GF-D8 (cell line): Measurements from ENCODE around the gene RNF220.
"Not testable (repeated sequence)": the region's sequence is repeated elsewhere in the genome, so short reads cannot be mapped to it uniquely, and the experiment has no call there.

Source experiments
- DNase-seq: peaks from one replicate; lab custom pipeline; 2025; lab: John Stamatoyannopoulos, UW

RNF220 gene

DNA sequence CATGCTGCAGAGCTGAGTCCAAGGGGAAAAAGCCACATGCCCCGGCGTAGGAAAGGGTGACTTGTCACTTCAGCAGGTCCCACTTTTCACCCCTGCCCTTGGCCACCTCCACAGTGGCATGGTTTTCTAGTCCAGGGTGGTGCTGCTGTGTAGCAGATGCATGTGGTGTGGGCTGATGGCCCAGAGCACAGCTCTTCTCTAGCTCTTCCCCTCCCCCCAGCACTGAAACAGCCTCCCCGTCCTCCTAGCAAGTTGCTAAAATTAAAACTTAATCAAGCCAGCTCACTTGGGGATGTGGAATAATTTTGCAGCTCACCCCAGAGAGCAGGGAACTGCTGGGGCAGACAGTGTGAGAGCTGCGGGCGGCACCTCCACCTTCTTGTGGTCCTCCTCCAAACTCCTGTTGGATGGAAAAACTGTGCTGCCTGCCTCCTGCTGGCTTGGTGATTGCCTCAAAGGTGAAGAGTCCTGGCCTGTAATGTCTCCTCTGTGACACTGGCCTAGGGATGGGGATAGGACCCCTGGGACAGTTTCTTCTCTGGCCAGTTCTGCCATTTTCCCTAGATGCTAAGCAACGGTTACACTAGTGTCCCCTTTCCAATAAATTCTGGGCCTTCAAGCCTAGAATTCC, 91.6 kb downstream of the RNF220 start:
- no peak for DNase-seq

DNA sequence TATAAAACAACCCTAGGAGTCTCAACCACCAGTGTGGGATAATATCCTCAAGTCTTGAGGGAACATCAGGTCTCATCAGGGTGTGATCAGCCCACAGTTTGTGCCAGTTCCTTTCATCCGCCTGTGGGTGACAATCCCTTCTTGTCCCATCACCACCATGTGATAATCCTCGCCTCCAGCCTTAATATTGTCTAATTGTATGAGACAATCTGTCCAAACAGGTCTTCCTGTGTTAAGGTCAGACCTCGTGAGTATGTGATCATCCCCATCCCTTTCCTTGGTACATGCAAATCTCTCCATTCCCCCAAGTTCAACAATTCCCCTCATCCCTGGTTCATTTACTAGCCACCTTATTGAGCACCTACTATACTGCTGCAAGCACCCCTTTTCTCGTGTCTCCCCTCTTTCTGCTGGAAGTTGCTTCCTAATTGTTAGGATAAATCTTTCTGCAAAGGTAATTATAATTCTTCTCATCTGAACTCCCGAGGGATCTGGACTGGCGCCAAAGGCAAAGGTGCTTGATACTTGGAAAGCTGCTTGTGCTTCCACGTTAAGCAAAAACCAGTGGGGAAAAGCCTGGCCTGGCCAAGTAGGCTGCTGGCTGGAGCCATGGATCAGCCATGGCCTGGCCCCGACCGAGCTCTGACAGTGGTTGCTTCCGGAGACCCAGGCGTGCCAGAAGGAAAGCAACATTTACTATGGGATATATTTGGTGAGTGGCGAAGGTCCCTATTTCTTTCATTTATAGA, 92.5 kb downstream of the RNF220 start:
- DNase-seq: no peak

DNA sequence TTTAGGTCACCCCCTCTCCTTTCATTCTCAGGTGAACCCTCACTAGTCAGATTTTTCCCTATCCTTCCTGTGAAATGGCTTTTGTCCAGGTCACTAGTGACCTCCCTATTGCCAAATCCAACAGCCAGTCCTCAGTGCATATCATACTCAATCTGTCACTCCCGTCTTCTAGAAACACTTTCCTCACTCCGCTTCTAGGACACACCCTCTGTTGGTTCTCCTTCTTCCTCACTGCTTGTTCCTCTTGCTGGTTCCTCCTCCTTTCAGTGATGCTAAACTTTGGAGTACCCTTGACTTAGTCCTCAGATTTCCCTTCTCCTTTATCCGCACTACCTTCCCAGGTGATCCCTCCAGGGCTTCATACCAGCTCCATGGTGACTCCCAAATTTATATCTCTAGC, 94.3 kb downstream of the RNF220 start:
- no peak for DNase-seq

DNA sequence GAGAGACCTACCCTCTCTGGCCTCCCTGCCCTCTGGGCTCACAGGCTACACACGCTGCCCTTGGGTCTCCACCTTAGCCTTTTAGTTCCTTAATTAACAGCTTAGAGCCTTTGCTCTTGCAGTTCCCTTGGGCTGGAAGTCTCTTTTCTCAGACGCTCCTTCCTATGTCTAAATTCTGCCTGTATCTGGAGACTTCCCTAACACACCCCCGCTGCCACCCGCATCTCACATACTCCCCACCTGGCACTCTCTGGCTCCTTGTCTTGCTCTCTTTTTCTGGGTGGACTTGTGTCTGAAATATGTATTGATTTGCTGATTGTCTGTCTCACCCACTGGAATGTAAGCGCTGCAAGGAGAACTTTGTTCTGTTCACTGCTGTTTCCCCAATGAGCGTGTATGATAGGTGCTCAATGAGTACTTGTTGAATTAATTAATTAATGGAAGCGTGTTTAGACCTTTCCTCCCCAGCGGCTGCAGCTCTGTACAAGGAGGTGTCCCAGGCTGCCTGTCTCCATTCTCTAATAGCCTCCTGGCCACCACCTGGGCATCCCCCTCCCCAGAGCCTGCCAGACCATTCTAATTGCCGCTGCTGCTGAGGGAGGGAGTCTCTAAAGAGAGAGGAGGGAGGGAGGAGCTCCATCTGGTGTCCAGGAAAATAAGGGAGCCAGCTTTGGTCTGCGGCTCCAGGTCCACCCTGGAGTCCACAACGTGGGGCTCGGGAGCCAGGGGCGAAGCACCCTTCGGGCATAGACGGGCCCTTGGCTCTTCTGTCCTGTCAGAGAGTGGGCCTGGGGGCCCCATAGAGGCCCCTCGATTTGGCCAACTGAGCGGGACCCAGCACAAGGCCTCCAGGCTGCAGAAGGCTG, 95.4 kb downstream of the RNF220 start:
- DNase-seq: no peak

DNA sequence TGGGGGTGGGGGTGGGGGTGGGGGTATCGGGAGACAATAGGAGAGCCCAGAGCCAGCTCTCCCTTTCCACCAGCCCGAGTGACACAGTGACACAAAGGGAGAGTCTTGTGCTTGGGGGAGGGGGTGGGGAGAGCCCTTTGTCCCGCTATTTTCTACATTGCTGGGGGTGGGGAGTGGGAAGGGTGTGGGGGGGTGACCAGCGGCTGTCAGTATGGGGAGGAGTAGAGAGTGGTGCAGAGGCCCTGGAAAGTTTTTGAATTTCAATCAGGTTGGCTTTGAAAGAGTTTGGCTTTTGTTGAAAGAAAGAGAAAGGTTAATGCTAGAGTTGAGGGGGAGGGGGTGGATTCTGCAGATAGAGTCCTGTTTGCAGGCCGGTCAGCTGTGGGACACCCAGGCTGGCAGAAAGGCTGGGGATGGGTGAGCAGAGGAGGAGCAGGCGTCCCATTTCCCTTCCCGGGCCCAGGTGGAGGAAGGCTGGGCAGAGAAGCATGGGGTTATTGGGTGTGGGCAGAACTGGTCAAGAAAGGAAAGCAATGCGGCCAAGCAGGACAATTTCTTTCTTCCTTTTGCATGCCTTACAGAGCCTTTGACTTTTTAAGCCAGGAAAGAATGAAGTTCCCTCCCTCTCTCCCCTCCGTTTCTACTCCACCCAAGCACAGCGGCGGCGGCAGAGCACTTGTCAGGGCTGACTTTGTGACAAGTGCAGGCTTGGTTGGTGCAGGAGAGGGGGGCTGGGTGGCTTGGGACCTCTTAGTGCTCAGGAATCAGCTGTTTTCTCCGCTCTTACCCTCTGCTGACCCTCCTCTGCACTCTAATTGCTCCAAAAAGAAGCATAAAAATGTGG, 96.2 kb downstream of the RNF220 start:
- DNase-seq: no peak

DNA sequence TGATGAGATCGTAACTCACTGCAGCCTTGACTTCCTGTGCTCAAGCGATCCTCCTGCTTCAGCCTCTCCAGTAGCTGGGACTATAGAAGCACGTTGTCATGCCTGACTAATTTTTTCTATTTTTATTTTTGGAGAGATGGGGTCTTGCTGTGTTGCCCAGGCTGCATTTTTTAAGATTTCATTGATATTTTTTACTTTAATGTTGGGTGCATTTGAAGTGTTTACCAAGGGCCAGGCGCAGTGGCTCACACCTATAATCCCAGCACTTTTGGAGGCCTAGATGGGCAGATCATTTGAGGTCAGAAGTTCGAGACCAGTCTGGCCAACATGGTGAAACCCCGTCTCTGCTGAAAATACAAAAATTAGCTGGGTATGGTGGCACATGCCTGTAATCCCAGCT, 97.8 kb downstream of the RNF220 start:
- DNase-seq: not testable (repeated sequence)

DNA sequence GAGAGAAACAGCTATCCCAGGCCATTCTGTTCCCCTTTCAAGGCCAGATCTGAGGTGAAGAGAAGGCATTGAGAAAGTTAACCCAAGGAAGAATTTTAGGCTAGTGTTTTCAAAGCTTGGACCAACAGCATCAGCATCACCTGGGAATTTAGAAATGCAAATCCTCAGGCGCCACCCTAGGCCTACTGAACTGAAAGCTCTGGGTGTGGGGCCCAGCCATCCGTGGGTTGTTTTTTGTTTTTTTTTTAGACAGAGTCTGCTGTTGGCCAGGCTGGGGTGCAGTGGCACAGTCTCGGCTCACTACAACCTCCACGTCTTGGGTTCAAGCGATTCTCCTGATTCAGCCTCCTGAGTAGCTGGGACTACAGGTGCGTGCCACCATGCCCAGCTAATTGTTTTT, 98.6 kb downstream of the RNF220 start:
- DNase-seq: no peak

DNA sequence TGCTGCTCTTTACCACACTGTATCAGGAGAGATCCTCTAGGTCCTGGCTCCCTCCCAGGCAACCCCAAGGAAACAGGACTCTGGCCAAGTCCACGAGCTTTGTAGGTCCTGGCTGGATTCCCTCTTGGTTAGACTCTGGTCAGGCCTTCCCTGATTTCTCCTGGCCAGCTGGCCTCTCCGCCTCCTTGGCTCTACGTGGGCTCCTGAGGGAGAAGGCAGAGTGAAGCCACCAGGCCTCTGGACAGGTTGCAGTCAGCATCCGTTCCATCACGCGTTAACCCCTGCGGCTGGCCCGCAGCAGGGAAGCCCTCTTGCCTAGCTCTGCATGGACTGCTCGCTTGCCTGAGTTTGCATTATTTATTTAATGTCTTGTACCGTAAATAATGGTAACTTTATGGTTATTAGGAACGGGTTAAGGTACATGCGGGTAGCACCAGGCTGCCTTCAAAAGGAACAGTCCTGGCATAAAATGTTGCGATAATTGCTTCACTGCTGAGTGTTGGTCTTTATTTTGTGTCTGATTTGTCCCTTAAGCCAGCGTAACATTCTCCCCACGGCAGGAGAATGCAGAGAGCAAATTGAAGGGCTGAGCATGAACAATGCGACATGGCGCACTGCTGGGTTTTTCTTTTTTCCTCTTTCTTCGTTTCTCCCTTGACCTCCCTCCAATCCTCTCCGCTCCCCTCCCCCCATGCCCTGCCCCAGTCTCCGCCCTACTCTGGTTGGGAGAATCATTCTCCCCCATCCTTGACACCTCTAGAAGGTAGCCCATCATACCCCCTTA, 100.3 kb downstream of the RNF220 start:
- DNase-seq: no peak

DNA sequence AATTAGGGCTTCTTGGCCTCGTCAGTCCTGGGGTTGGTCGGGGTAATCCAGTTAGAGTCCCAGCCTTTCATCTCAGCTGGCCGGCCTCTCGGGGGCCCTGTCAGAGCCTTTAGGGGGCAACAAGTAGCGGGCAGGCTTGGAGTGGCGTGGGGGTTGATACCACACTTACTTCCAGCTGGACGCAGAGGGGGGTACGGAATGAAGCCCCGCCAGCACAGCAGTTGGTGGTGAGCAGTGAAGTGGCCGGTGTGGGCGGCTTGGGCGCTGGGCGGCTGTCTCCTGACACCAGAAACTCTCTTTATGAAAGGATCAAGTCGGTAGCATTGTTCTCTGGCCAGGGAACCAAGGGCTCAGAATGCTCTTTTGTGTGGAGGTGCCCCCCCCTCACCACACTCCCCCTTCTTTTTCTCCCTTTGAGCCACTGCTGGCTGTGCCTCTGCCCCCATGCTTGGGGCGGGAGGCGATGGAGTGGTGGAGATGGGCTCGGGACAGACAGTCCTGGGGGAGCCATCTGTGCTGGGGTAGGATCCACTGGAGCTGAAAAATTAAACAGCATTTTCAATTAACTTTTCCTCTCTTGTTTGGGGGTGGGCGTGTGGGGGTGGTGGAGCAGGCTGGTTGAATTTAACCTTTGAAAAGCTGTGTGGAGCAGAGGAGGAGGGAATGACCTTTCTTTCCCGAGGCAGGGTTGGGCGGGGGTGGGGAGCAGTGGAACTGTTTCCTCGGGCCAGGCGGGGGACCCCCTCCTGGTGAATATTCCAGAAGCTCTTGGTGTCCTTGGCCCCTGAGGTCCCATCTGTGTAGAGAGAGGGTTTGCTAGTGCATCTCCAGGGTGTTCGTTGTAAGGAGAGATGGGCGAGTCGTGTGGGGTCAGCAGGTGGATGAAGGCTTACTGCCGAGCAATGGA, 102.7 kb downstream of the RNF220 start:
- DNase-seq: no peak

DNA sequence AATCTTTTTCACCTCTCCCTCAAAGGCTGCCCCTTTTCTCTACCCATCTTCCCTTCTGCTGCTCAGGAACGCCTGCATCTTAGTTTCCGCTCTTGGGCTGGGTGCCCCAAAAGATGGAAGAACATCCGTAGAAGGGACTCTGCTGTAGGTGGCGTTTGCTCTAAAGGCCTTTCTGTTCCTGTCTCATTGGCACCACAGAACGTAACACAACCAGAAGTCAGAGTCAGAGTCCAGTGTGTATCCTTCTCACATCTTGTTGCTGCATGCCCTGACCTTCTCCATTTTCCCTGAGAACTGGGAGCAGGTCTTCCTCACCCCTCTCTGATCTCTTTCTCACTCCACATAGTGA, 103.3 kb downstream of the RNF220 start:
- no peak for DNase-seq

DNA sequence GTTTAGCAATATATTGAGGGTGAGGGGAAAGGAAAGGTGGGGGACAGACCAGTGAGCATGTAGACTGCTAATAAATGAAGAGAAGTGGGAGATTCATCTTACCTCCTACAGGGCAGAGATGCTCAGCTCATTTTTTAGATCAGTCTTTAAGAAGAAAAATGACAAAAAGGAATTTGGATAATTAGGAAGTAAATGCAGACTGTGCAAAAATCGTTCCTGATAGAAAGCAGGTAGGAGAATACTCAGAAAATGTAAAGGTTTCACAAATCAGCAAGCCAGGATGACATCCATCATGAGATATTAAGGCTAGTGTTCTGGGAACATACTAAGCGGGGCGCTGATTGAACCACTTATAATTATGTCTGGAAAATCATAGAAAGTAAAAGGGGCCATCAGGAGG, 106.3 kb downstream of the RNF220 start:
- DNase-seq: no peak

DNA sequence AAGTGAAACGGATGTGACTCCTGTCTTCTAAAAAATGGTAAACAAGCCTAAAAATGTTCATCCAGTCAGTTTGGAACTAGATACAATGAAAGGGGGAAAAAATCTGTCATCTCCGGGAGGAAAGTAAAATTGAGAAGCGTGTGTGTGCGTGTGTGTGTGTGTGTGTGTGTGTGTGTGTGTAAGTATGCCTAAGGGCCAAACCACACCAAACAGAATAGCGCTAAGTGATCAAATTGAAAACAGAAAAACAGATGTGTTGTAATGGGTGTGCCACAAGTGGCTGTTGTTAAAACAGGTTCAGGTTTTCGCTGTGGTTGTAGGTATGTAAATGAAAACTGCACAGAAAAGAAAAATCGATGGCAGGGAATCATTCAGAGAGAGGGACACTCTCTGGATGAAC, 106.7 kb downstream of the RNF220 start:
- no peak for DNase-seq

DNA sequence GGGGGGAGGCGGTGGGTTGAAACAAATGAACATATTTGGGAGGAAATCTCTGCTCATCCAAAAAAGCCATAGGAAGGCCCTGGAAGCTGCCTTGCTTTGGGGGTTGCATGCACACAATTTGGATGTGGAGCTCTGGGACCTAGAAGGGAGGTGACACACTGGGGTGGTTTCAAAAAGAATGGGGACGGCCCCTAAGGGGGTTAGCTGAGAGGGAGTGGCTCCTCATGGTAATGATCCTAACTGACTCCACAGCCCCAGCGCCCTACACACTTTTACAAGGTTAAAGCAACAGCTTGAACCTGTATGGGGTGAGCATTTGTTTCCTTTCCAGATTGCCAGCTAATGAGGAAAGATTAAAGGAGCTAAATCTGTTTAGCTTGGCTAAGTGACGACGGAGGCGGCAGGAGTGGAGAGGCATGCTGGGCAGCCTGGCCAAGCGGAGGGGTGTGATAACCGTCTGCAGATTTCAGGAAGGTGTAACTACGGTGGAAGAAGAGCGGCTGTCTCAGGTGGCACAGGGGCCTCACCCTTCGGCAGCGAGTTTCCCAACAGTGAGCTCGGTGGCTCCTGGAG, 107.3 kb downstream of the RNF220 start:
- DNase-seq: no peak

DNA sequence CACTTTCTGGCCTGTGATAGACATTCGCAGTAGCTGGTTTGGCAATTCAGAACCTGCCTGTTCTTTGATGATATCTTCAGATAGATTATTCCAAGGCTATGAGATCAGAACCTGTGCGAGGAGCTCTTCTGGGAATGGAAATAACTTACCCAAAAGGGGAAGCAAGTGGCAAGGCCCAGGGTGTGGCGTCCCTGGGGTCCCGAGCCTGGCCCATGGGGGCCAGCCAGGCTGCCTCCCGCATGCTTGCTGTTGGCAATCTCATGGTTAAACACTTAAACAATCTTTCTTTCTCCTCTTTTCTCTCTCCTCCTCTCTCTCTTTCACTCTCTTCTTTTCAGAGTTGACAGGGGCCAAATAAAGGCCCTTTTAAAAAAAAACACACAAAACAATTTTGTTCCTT, 108.1 kb downstream of the RNF220 start:
- DNase-seq: no peak

DNA sequence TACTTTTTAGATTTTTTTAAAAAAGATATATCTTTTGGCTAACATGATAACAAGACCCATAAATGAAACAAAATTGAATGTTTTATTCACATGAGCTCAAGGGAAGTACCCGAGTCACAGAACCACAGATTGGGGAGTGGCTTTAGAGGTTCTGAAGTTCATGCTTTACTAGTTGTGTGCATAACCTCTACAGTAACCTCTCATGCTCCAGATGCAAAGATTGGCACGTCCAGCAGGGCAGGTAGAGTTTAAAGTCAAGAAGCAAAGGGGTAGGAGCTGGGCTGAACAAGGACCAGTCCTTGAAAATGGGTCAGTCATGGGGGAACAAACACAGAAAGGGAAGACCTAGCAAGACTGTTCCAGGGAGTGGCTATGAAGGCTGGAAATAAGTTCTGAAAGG, 109.6 kb downstream of the RNF220 start:
- no peak for DNase-seq

DNA sequence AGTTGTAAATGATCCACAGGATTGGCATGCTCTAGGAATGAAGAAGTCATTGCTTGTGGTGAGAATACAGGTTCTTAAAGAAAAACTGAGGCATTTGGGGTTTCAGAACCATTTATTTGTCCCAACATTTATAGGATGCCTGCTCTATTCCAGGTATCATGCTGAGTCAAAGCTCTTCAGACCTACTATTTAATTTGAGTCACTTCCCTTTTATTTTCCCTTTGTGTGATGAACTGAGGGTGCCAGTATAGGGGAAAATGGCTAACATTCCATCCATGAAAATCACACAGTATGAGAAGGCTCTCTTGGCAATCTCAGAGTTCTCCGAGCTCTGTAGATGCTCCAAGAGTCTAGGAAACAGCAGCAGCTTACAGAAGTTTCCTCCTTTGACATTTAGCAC, 110.4 kb downstream of the RNF220 start:
- DNase-seq: no peak

DNA sequence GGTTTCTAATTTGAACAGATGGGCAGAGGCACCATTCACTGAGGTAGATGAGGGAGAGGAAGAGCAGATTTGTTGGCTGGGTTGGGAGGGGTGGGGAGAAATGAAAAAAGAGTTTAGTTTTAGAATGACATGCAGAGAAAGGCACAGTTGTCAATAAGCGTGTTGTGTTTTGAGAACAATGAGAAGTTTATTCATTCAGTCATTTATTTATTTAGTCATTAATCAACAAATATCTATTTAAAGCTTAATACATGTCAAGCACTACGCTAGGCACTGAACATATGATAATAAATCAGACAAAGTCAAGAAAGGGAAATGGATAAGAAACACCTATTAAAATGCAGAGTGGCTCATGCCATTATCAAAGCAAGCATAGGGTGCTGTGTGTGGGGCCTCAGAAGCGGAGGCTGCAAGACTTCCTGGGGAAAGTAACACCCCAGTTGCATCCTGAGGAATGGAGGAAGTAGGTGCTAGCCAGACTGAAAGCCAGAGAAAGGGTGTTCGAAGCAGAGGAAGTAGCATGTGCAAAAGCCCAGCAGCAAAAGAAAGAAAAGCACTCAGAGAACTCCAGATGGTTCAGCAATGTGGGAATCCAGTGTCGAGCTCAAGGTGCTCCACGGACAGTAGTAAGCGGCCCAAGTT, 114.1 kb downstream of the RNF220 start:
- DNase-seq: peak; percentile 73

DNA sequence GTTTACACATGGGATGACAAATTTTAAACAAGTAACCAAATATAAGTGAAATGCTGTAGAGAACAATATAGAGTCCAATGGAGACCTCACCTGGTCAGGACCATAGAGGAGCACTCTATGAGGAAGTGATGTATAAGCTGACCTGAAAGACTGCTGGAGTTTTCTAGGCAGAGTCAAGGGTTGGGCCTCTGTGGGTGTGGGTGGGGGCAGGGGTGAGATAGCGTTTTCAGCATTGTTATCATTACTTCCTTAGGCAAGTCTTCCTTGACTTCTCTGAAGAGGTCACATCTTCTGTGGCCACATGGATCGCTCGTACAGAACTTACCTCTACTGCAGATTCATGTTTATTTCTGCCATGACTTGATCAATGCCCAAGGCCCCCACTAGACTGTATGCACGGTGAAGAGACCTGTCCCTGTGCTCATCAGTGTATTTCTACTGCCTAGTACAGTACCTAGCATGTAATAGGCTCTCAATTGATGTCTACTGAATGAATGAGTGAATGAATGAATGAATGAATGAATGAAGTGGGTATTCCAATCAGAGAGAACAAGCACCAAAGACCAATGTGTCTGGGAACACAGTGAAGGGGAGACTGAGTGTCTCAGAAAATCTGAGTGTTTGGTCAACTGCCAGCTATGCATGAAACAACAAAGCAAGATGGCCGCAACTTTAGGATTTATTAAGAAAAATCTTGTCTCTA, 116.5 kb downstream of the RNF220 start:
- DNase-seq: no peak
